ENCODE data around the gene ABAT.

ABAT gene

GRCh38 chr16:8661703-8662102, 12.7 kb upstream of the ABAT start:
- ATAC-seq = no peak
- TF ChIP-seq ZFP30 (CRISPR knock-in tag; IDR thresholded peaks at IDR 0.05) (no peak), POU6F1 (CRISPR knock-in tag; IDR thresholded peaks at IDR 0.05; ENCODE audit: borderline replicate concordance, low read depth) (no peak), CSRNP3 (CRISPR knock-in tag; IDR thresholded peaks at IDR 0.05) (no peak), BACH2 (CRISPR knock-in tag; IDR thresholded peaks at IDR 0.05; ENCODE audit: borderline replicate concordance) (no peak), ZNF8 (CRISPR knock-in tag; IDR thresholded peaks at IDR 0.05) (no peak), TCF4 (CRISPR knock-in tag; IDR thresholded peaks at IDR 0.05; ENCODE audit: borderline replicate concordance) (no peak), RARB (CRISPR knock-in tag; IDR thresholded peaks at IDR 0.05) (no peak), TSHZ2 (CRISPR knock-in tag; IDR thresholded peaks at IDR 0.05) (no peak)

- no peak for ATAC-seq
- TF ChIP-seq PPARA (CRISPR knock-in tag; IDR thresholded peaks at IDR 0.05; ENCODE audit: borderline replicate concordance) (no peak), SNAI2 (CRISPR knock-in tag; IDR thresholded peaks at IDR 0.05) (no peak)
These were observed 11.0 kb upstream of the ABAT start for GRCh38 chr16:8663192-8664089.

- TF ChIP-seq BACH2 (CRISPR knock-in tag; IDR thresholded peaks at IDR 0.05; ENCODE audit: borderline replicate concordance) (no peak), ZFP3 (CRISPR knock-in tag; IDR thresholded peaks at IDR 0.05) (no peak), TSHZ2 (CRISPR knock-in tag; IDR thresholded peaks at IDR 0.05) (no peak), RARB (CRISPR knock-in tag; IDR thresholded peaks at IDR 0.05) (no peak), ZC3H10 (CRISPR knock-in tag; IDR thresholded peaks at IDR 0.05) (no peak), POU6F1 (CRISPR knock-in tag; IDR thresholded peaks at IDR 0.05; ENCODE audit: borderline replicate concordance, low read depth) (no peak), PATZ1 (CRISPR knock-in tag; IDR thresholded peaks at IDR 0.05; ENCODE audit: borderline replicate concordance) (no peak), CSRNP3 (CRISPR knock-in tag; IDR thresholded peaks at IDR 0.05) (no peak), GLIS3 (CRISPR knock-in tag; IDR thresholded peaks at IDR 0.05) (no peak), ZFP30 (CRISPR knock-in tag; IDR thresholded peaks at IDR 0.05) (no peak), TCF4 (CRISPR knock-in tag; IDR thresholded peaks at IDR 0.05; ENCODE audit: borderline replicate concordance) (no peak), ISL1 (CRISPR knock-in tag; IDR thresholded peaks at IDR 0.05) (no peak), ZNF565 (CRISPR knock-in tag; conservative IDR thresholded peaks at IDR 0.05; ENCODE audit: low read depth) (no peak), ARNTL (CRISPR knock-in tag; IDR thresholded peaks at IDR 0.05; ENCODE audit: borderline replicate concordance, low read depth) (no peak), ZNF8 (CRISPR knock-in tag; IDR thresholded peaks at IDR 0.05) (no peak), PPARA (CRISPR knock-in tag; IDR thresholded peaks at IDR 0.05; ENCODE audit: borderline replicate concordance) (no peak), ESRRG (CRISPR knock-in tag; IDR thresholded peaks at IDR 0.05) (no peak), ZNF70 (CRISPR knock-in tag; IDR thresholded peaks at IDR 0.05) (no peak), SNAI2 (CRISPR knock-in tag; IDR thresholded peaks at IDR 0.05) (no peak), OSR1 (CRISPR knock-in tag; IDR thresholded peaks at IDR 0.05) (no peak)
- no peak for ATAC-seq
These were observed 8.9 kb upstream of the ABAT start for GRCh38 chr16:8665529-8665928.

All from SK-N-SH treated with all-trans-retinoic acid at 6 μM for 48 hours (cell line).